ENCODE results near the gene KATNAL1.

Gene KATNAL1

DNA sequence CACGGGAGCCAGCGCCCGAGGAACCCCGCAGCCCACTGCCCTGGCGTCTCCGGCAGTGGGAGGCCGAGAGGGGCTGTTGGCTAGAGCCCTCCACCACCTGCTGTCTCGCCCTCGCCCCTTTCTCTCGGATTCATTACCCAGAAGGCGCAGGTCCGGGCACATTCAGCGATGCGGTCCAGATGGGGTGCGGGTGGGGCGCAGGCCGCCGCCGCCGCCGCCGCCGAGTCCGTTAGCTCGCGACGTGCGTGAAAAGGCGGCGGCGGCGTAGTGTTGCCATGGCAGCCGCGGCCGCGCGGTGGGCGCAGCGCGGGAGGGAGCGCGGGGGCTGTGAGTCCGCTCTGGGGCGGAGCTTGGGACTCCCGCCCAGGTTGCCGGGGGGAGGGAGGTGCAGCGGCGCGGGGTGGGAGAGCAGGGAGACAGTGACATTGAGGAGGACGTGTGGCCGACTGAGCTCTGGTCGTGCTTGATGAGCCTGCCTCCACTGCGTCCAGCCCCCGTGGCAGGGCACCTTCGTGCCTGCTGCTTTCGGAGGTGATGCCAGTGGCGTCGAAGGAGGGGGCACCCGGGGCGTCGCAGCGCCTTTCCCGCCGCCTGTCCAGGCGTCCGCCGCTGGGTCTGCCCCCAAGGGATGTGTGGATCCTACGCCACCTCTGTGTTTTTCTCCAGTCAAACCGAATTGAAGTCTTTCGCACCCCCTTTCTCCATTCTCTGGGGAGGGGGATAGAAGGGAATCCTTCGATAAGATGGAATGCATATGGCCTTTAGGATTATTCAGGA is at the start of gene KATNAL1:
Gene KATNAL1, minus strand, starts transcription at position 358 of the 777 bp plus-strand sequence. CDS start 23,774 bp downstream, outside the sequence.
- no peak for FAIRE-seq

DNA sequence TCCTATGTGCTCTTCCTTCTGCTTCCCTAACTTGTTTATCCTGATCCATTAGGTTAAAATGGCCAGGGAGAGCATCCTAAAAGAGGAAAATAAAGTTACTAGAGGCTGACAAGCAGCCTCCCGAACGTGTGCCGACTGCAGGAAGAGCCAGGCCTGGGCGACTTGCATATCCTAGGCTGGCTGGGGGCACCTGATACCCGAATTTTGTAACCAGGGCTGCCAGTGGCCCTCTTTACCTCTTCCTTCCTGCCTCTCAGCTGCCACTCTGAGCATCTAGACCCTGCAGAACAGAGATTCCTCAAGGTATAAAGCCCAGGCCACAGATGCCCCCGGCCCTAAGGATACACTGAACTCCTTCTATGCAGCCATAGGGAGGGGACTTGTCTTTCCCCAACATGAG is 48.5 kb upstream of the KATNAL1 start:
- no peak for DNase-seq (ENCODE audit: low spot score)
- no peak for FAIRE-seq

More for the DNA sequence above, at the start of gene KATNAL1:
- DNase-seq (ENCODE audit: low spot score) = peak; percentile 78

DNA sequence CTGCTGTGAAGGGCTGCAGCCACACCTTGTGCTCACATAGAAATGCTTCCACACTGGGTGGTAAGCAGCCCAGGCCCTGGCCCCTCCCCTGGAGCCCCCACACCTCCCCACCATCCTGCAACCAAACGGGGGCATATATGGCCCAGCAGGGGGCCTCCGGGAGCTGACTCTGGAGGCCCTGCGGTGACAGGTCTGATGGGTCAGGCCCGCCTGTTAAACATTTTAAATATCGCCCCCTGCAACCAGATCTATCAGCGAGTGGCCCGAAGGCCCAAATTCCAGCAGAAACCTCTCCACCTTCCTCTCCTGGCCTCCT is 48.0 kb upstream of the KATNAL1 start:
- FAIRE-seq (no peak), DNase-seq (ENCODE audit: low spot score) (no peak)

DNA sequence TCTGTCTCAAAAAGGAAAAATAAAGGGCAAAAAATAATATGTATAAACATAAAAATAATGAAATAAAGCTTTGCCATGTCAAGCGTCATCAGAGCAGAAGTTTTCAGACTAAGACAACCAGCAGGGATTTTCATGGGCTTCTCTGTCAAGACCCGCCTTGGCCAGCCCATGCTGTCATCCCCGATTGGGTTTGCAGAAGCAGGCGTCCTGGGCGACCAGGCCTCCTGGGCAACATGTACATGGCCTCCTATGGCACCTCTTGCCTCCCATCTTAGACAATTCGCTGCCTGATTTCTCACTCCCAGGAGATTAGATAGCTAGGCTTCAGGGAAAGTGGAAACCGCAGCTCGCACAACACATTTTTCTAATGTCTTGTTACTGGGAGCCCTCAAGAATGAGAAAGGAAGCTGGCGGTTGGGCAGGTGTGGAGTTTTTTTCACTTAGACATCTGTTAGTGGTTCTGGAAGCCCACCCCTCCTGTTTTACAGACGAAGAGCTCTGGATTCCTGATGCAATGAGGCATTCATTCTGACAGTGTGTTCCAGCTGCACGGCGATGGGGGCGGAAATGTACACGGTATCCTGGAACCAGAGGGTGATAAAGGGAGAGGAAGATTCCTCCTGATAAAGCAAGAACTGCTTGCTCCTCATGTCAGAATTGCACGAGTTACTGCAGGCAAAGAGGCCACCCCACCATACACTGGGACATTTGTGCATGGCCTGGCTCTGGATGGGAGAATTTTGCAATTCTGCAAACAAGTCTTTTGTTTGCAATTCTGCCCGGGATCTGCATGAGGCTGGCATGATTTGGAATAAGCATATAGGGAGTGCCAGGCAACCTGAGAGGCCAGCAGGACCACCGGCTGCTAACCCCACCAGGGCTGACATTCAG is 47.4 kb upstream of the KATNAL1 start:
- FAIRE-seq = no peak
- DNase-seq (ENCODE audit: low spot score) = no peak

DNA sequence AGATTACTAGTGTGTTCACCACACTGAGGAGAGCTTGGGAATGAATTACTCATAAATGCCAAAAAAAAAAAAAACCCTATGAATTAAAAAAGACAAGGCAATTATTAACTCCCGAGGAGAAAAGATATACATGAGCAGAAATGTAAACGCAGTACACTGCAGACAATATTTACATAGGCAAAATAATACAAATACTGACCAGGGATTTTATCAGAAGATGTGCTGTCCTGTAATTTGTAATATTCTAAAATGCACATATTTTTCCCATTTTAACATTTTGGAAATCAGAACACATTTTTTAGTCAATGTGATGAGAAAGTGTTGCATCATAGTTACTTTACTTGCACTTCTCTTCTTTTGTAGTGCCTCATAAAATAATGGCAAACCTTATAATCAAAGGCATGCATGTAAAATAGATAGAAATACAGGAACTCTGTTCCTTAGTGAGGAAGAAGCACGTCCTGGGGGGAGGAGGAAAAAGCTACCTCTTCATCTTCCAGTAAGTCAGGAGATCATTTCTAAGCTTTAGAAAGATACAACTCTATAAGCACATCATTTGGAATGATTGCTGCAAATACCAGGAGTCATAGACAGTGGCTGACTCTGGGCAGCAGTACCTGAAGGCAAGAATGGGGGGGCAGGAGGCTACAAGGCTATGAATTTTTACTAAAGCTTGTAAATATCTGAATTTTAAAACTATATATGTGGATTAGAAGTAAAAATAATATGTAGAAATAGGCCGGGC is 46.3 kb upstream of the KATNAL1 start:
- no peak for DNase-seq (ENCODE audit: low spot score)
- FAIRE-seq = no peak

DNA sequence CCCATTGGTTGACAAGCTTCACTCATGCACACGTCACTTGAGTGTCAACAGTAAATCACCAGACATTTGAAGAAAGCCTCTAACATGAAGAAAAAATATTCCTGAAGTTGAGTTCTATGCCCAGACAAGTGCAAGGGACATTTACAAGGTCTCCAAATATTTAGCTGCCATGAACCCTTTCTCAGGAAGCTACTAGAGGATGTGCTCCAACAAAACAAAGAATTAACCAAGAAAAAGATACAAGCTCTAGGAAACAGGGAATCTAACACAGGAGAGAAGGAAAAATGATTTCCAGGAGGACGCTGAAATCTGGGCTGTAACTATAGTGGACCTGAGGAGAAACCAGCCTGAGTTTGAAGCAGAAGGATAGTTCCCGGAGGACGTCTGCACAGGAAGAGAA is 45.7 kb upstream of the KATNAL1 start:
- no peak for FAIRE-seq

DNA sequence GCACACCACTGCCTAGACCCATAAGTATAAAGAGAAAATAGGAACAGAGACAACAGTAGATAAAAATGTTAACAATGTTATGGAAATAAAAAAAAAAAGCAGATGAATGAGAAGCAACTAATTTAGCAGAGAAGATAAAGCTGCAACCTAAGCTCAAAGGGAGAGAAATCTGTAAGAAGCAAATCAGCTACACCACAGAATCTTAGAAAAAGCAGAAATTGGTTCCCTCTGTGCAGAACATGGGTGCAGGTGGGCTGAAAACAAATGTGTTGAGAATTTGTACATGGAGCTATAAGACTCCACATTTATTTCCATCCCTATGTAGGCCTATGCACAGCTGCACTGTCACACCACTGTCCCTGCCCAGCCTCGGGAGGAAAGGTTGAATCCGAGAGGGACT is 44.8 kb upstream of the KATNAL1 start:
- DNase-seq (ENCODE audit: low spot score) (no peak), FAIRE-seq (no peak)

More for the DNA sequence above, 45.7 kb upstream of the KATNAL1 start:
- DNase-seq (ENCODE audit: low spot score) = no peak

DNA sequence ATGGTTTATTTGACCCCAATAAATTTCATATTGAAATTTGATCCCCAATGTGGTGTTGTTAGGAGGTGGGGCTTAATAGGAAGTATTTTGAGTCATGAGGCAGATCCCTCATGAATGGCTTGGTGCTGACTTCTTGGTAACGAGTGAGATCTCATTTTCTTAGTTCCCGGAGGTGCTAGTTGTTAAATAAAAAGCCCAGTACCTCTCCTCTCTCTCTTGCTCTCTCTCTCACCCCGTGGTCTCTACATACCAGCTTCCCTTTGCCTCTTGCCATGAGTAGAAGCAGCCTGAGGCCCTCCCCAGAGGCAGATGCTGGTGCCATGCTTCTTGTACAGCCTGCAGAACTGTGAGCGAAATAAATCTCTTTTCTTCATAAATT is 39.4 kb upstream of the KATNAL1 start:
- DNase-seq (ENCODE audit: low spot score) (no peak), FAIRE-seq (no peak)

DNA sequence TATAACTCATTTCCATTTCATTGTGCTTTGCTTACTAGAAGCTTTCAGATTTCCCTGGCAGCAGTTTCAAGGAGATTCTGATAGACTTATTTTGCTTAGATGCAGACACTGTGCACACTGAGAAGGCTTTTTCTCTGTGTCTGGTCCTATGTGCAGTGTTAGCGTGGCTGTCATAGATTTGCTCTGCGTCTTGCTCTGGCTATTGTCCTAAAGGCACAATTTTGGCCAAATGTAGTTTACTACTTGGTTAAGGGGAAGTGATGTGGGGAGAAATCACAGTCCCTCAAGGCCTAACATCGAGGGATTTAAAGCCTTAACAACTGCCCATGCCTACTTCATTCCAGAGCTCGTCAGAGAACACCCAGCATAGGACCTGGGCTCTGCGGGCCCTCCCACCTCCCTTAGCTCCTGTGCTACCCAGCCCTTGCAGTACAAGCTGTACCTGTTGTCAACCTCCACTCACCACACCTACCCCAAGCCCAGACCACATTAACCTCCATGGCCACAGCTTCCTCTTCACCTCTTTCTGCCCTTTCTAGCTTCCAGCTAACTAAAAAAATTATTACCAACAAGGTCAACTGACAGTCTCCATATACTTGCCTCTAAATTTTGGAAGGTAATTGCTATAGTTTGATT is 38.9 kb upstream of the KATNAL1 start:
- no peak for FAIRE-seq
- DNase-seq (ENCODE audit: low spot score) = no peak

DNA sequence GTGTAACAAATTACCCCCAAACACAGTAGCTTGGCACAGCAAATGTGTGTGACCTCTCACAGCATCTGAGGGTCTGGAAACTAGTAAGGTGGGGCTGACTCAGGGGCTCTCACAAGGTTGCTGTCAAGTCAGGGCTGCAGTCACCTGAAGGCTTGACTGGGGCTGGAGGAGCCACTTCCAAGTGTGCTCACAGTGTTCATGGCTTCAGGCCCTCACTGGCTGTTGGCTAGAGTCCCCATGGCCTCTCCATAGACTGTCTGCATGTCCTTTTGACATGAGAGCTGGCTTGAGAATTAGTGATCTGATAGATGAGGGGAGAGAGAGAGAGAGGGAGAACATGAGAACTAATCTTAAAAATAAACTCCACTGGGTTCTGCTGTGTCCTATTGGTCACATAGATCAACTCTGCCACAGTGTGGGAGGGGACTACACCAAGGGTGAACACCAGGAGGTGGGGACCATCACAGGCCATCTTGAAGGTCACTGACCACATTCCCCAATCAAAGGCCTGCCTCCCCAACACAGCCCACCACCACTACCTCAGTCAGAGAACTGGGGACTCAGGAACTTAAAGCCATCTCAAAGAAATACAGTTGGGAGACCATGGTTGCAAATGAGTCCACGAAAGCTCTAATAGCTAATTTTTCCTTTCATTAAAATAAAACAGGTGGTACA is 38.2 kb upstream of the KATNAL1 start:
- DNase-seq (ENCODE audit: low spot score) (no peak), FAIRE-seq (no peak)

DNA sequence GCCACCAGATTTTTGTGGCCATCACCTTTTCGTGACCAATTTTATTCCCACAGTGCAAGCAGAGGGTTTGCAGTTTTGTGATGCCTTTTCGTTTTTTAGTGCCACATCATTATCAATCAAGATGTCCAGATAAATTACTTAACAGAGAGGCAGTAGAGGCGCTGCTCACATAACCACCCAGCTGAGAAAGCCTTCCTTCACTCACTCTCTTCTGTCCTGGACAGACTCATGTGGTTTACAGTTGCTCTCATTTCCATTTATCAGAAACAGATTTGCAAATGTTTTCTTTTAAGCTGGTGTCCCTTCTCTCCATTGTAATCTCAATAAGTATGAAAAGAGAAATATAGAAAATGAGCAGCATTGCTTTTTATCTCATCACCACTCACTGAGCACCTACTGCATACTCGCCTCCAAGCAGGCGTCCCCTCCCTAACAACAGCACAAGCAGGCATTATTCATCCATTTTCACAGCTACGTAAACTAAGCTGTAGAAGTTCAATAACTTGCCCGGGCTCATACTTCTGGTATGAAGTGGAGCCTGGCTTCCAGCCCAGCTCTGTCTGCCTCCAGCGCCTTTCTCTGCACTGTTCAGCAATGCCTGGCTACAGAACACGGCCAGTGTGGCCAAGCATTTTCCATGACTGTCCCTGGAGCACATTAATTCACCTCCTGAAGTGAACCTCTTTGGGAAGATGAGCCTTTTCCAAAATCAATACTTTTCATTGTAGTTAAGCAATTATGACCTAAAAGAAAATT is 34.6 kb upstream of the KATNAL1 start:
- FAIRE-seq (no peak), DNase-seq (ENCODE audit: low spot score) (peak; percentile 68)

DNA sequence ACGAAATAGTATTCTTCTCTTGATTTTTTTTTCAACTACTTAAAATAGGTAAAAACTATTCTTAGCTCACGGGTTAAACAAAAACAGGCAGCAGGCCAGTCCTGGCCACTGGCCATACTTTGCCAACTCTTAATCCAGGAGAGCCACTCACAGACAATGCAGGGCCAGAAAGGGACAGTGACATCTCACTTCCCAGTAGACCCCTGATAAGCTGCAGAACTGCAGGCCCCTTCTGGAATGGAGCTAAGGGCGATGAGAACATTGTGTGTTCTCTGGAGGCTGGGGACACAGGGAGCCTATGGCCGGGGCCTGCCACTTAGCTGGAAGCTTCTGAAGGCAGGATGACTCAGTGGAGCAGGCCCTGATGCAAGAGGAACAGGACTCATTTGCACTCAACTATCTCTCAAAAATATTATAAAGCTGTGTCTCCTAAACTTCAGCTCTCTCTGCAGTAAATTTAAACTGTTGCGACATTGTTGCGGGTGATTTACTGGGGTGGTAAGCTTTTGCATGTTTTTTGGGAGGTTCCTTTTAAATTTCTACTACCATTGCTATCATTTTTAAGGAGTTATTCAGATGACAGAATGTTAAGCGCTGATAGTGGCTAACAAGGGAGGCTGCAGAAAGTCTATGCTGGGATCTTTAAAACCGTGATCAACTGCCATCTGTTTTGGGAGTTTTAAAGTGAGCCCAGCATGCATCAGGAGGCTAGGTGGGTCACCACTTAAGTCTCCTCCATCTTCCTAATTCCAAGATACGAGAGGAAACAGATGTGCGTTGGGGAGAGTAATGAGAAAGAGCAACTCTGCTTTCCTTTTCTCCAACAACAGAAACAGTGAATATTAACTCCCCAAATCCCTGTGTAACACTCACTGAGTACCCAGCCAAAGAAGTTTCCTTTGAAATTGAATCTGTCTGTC is 33.2 kb upstream of the KATNAL1 start:
- no peak for FAIRE-seq
- peak; percentile 37 for DNase-seq (ENCODE audit: low spot score)

DNA sequence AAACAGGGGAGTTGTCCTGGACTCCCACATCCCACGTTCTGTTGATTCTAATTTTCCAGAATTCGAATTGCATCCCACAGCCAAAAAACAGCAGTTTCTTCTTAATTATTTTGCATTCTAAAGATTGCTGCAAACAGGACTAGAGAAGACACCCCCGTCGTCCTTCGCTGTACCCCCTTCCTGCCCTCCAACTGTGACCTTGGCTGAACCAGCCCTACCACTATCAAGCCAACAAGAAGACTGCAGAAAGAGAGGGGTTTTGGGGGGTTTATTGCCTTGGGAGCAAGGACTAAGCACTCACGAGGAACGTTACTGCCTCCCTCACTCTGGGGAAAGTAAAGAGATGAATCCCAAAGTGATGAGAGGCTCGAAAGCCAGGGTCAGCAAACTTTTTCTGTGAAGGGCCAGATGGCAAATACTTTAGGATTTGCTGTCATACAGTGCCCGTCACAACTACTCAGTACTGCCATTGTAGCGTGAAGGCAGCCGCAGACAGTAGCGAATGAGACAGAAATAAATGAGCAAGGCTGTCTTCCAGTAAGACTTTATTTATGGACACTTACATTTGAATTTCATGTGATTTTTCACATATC is 32.5 kb upstream of the KATNAL1 start:
- DNase-seq (ENCODE audit: low spot score) = no peak
- no peak for FAIRE-seq

DNA sequence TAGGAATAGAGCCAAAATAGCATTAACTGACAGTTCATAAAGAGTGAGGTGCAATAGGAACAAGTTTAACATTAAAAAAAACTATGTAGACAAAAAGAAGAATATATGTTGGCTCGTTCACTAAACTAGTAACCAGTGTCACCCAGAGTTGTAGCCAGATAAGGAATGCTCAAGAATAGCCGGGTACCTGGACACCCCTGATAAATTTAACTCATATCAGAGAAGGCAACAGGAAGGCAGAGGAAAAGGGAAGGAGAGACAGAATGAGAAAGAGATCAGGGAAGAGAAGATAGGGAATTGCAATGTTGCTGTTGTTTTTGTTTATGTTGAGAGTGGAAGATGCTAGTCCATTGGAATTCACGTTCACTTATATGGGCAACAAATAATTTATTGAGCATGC is 31.6 kb upstream of the KATNAL1 start:
- FAIRE-seq (no peak), DNase-seq (ENCODE audit: low spot score) (no peak)

DNA sequence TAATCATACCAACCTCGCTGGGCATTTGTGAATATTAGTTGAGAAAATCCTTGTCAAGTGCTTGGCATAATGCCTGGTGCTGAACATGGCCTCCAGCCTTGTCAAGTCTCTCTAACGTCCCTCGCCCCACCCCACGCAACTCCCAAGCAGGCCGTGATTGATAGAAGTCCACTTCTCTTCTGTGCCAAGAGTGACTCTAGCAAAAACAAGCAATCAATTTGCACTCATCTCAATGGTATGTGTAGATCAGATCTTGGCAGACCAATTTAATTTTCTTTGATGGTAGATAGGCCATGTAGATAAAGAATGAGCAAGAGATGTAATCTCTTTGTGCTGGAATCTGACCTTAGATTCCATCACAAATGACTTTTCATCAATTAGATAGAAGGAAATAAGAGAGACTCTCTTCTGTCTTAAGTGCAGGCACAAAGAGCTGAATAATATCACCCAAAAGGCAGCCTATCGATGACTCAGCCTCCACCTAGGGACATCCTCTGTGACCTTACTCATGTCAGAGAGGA is 31.0 kb upstream of the KATNAL1 start:
- DNase-seq (ENCODE audit: low spot score) (peak; percentile 18), FAIRE-seq (no peak)

DNA sequence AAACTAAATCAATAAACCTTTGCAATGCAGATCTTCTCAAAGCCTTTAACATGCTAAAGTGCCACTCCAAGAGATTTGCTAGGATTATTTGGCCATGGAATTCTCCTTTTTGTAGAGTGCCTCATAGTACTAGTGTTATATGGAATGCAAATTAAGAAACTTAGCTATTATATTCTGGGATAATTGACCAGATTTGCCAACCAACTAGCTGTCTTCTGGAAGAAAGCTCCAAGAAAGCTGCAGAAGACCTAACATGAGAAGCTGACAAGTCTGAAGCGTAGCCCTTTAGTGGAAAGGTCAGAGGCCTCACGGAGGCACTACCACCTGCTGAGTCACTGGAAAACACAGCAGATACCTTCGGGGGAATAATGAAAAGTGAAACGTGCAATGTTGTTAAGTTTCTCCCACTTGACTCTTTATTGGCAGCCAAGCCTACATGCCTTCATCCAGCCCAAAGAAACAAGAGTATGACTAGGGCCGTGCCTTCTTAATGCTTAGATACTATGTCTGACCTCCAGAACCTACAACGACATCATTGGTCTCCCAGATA is 29.8 kb upstream of the KATNAL1 start:
- FAIRE-seq (no peak), DNase-seq (ENCODE audit: low spot score) (no peak)

DNA sequence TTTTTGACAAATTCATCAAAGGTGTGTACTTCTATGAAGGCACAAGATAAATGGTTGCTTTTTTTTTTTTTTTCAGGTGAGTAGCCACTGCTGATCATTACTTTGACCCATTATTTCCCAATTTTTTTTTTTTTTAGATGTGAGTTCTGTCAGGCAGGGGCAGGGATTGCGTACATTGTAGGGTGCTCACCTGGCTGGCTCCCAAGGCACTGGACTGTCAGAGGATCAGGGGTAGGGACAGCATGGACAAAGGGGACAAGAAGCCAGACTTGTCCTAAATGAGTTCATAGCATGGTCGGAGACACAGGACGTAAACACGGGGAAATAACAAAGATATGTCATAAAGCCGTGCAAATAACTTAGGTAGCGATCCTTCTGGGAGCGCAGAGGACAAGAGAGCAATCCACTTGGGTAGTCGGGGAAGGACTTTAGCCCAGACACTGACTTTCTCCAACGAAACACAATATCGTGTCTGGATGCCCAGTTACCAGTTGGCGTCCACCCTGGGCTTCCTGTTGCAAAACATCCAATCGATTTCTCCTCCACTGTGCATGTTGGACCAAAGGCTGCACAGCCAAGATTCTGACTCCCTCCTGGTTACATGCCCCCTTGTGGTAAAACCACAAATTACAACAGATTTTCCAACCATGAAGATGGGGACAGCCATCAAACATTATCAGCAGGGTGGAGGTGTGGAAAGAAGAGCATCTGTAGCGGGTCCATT is 27.5 kb upstream of the KATNAL1 start:
- DNase-seq (ENCODE audit: low spot score) (no peak), FAIRE-seq (no peak)

DNA sequence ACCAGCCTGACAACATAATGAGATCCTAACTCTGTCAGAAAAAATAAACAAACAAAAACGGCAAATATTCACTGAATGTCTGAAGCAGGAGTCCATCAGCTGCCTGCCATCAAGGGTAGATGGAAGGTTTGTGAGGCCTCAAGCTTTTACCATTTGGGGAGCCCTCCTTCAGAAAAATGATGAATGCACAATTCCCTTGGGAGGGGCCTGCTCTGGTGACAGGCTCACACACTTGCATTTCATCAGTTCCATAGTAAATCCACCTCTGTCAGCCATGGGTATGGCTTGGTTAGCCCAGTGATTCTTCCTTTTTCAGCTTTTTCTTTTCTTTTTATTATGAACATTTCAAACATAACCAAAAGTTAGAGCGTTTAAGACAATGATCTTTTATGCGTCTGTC is 26.3 kb upstream of the KATNAL1 start:
- DNase-seq (ENCODE audit: low spot score) (no peak), FAIRE-seq (no peak)
